ENCODE measurements around the gene GMPPA. TPM values are rescaled to one million over a fixed set of nuclear protein-coding genes. Genes with fewer than 3 reads are reported as not detected.
A peak's percentile ranks its signal among the peaks of the same experiment; 100 is the strongest.

Gene GMPPA
- total RNA-seq, 1 experiment from 2014 or later = 10.5 TPM

GRCh38 chr2:219508971-219509779 lies 10.5 kb downstream of the GMPPA start:
- Histone ChIP-seq H4K20me1 (ENCODE audit: insufficient read depth, low read depth, low read length) (0 out of 2 replicates have a peak, but pooled peaks cover 4% of the 10 kb centered on the region), H3K36me3 (ENCODE audit: insufficient read depth, low read length) (no peaks in the 10 kb centered on the region), H3K9ac (ENCODE audit: low read length) (no peak overlapping the region), H3K9me3 (ENCODE audit: low read length) (no peaks in the 10 kb centered on the region), H2AFZ (ENCODE audit: low read length) (no peak overlapping the region), H3K4me2 (ENCODE audit: low read depth, low read length, poor library complexity, severe bottlenecking) (no peak overlapping the region), H3K79me2 (ENCODE audit: low read length) (no peaks in the 10 kb centered on the region), H3K27ac (ENCODE audit: low read length) (no peak overlapping the region), H3K4me1 (ENCODE audit: low read length) (peaks cover 29% of the 10 kb centered on the region), H3K27me3 (ENCODE audit: low read length) (no peaks in the 10 kb centered on the region), H3K4me3 (ENCODE audit: low read length) (no peak overlapping the region), H3K9me2 (replicated peaks; ENCODE audit: insufficient read depth, low read length) (no peaks in the 10 kb centered on the region)
- DNase-seq = no peak

GRCh38 chr2:219509780-219510511 lies 11.3 kb downstream of the GMPPA start:
- Histone ChIP-seq H3K79me2 (ENCODE audit: low read length) (no peaks in the 10 kb centered on the region), H4K20me1 (ENCODE audit: insufficient read depth, low read depth, low read length) (0 out of 2 replicates have a peak, but pooled peaks cover 4% of the 10 kb centered on the region), H3K27ac (ENCODE audit: low read length) (no peak overlapping the region), H3K4me3 (ENCODE audit: low read length) (no peak overlapping the region), H3K36me3 (ENCODE audit: insufficient read depth, low read length) (no peaks in the 10 kb centered on the region), H3K4me1 (ENCODE audit: low read length) (peaks cover 29% of the 10 kb centered on the region), H2AFZ (ENCODE audit: low read length) (no peak overlapping the region), H3K9me3 (ENCODE audit: low read length) (no peaks in the 10 kb centered on the region), H3K9ac (ENCODE audit: low read length) (no peak overlapping the region), H3K9me2 (replicated peaks; ENCODE audit: insufficient read depth, low read length) (no peaks in the 10 kb centered on the region), H3K4me2 (ENCODE audit: low read depth, low read length, poor library complexity, severe bottlenecking) (no peak overlapping the region), H3K27me3 (ENCODE audit: low read length) (no peaks in the 10 kb centered on the region)
- peak; percentile 83 for DNase-seq

- H3K4me2 ChIP-seq (ENCODE audit: low read depth, low read length, poor library complexity, severe bottlenecking) = no peak overlapping the region
- H3K9ac ChIP-seq (ENCODE audit: low read length) = no peak overlapping the region
- H3K36me3 ChIP-seq (ENCODE audit: insufficient read depth, low read length) = no peaks in the 10 kb centered on the region
- H3K27me3 ChIP-seq (ENCODE audit: low read length) = no peaks in the 10 kb centered on the region
- H3K79me2 ChIP-seq (ENCODE audit: low read length) = no peaks in the 10 kb centered on the region
- 0 out of 2 replicates have a peak, but pooled peaks cover 4% of the 10 kb centered on the region for H4K20me1 ChIP-seq (ENCODE audit: insufficient read depth, low read depth, low read length)
- H3K27ac ChIP-seq (ENCODE audit: low read length) = no peak overlapping the region
- no peak for DNase-seq
- H3K9me3 ChIP-seq (ENCODE audit: low read length) = no peaks in the 10 kb centered on the region
- H3K9me2 ChIP-seq (replicated peaks; ENCODE audit: insufficient read depth, low read length) = no peaks in the 10 kb centered on the region
- H2AFZ ChIP-seq (ENCODE audit: low read length) = no peak overlapping the region
- peaks cover 29% of the 10 kb centered on the region for H3K4me1 ChIP-seq (ENCODE audit: low read length)
- H3K4me3 ChIP-seq (ENCODE audit: low read length) = no peak overlapping the region
Measured at GRCh38 chr2:219510512-219511135, 11.9 kb downstream of the GMPPA start.

GRCh38 chr2:219511547-219512325 lies 13.0 kb downstream of the GMPPA start:
- H3K9me2 ChIP-seq (replicated peaks; ENCODE audit: insufficient read depth, low read length) = no peaks in the 10 kb centered on the region
- H3K36me3 ChIP-seq (ENCODE audit: insufficient read depth, low read length) = no peaks in the 10 kb centered on the region
- H3K27ac ChIP-seq (ENCODE audit: low read length) = no peak overlapping the region
- H4K20me1 ChIP-seq (ENCODE audit: insufficient read depth, low read depth, low read length) = 0 out of 2 replicates have a peak, but pooled peaks cover 4% of the 10 kb centered on the region
- H3K4me3 ChIP-seq (ENCODE audit: low read length) = no peak overlapping the region
- no peak overlapping the region for H2AFZ ChIP-seq (ENCODE audit: low read length)
- H3K4me2 ChIP-seq (ENCODE audit: low read depth, low read length, poor library complexity, severe bottlenecking) = peak overlapping the region; percentile 15
- no peak overlapping the region for H3K9ac ChIP-seq (ENCODE audit: low read length)
- DNase-seq = no peak
- peaks cover 29% of the 10 kb centered on the region for H3K4me1 ChIP-seq (ENCODE audit: low read length)
- no peaks in the 10 kb centered on the region for H3K27me3 ChIP-seq (ENCODE audit: low read length)
- H3K9me3 ChIP-seq (ENCODE audit: low read length) = no peaks in the 10 kb centered on the region
- no peaks in the 10 kb centered on the region for H3K79me2 ChIP-seq (ENCODE audit: low read length)

GRCh38 chr2:219512524-219513216 lies 14.0 kb downstream of the GMPPA start:
- Histone ChIP-seq H3K9me2 (replicated peaks; ENCODE audit: insufficient read depth, low read length) (no peaks in the 10 kb centered on the region), H3K4me2 (ENCODE audit: low read depth, low read length, poor library complexity, severe bottlenecking) (peak overlapping the region; percentile 19), H3K4me3 (ENCODE audit: low read length) (no peak overlapping the region), H3K9me3 (ENCODE audit: low read length) (no peaks in the 10 kb centered on the region), H3K79me2 (ENCODE audit: low read length) (no peaks in the 10 kb centered on the region), H3K27me3 (ENCODE audit: low read length) (no peaks in the 10 kb centered on the region), H3K9ac (ENCODE audit: low read length) (no peak overlapping the region), H4K20me1 (ENCODE audit: insufficient read depth, low read depth, low read length) (0 out of 2 replicates have a peak, but pooled peaks cover 4% of the 10 kb centered on the region), H3K36me3 (ENCODE audit: insufficient read depth, low read length) (no peaks in the 10 kb centered on the region), H2AFZ (ENCODE audit: low read length) (no peak overlapping the region), H3K27ac (ENCODE audit: low read length) (no peak overlapping the region), H3K4me1 (ENCODE audit: low read length) (peaks cover 29% of the 10 kb centered on the region)
- no peak for DNase-seq

GRCh38 chr2:219513787-219514186 lies 15.1 kb downstream of the GMPPA start:
- H3K79me2 ChIP-seq (ENCODE audit: low read length) = no peaks in the 10 kb centered on the region
- H3K9me3 ChIP-seq (ENCODE audit: low read length) = no peaks in the 10 kb centered on the region
- H3K4me1 ChIP-seq (ENCODE audit: low read length) = peaks cover 29% of the 10 kb centered on the region
- no peaks in the 10 kb centered on the region for H3K9me2 ChIP-seq (replicated peaks; ENCODE audit: insufficient read depth, low read length)
- H3K27me3 ChIP-seq (ENCODE audit: low read length) = no peaks in the 10 kb centered on the region
- no peaks in the 10 kb centered on the region for H3K36me3 ChIP-seq (ENCODE audit: insufficient read depth, low read length)
- no peak for DNase-seq
- no peak overlapping the region for H3K9ac ChIP-seq (ENCODE audit: low read length)
- no peak overlapping the region for H3K4me3 ChIP-seq (ENCODE audit: low read length)
- H3K27ac ChIP-seq (ENCODE audit: low read length) = no peak overlapping the region
- H3K4me2 ChIP-seq (ENCODE audit: low read depth, low read length, poor library complexity, severe bottlenecking) = no peak overlapping the region
- H4K20me1 ChIP-seq (ENCODE audit: insufficient read depth, low read depth, low read length) = 0 out of 2 replicates have a peak, but pooled peaks cover 4% of the 10 kb centered on the region
- H2AFZ ChIP-seq (ENCODE audit: low read length) = no peak overlapping the region

GRCh38 chr2:219514196-219514761 lies 15.6 kb downstream of the GMPPA start, which contains the start of gene ASIC4:
Gene ASIC4 (plus strand): TSS chr2:219514482. CDS start chr2:219514725, 243 bp downstream.
- no peaks in the 10 kb centered on the region for H3K9me2 ChIP-seq (replicated peaks; ENCODE audit: insufficient read depth, low read length)
- peaks cover 29% of the 10 kb centered on the region for H3K4me1 ChIP-seq (ENCODE audit: low read length)
- H3K79me2 ChIP-seq (ENCODE audit: low read length) = no peaks in the 10 kb centered on the region
- DNase-seq = no peak
- H2AFZ ChIP-seq (ENCODE audit: low read length) = no peak within 1 kb of the TSS
- H3K36me3 ChIP-seq (ENCODE audit: insufficient read depth, low read length) = no peaks in the 10 kb centered on the region
- H4K20me1 ChIP-seq (ENCODE audit: insufficient read depth, low read depth, low read length) = 0 out of 2 replicates have a peak, but pooled peaks cover 4% of the 10 kb centered on the region
- no peak within 1 kb of the TSS for H3K27ac ChIP-seq (ENCODE audit: low read length)
- no peak within 1 kb of the TSS for H3K4me3 ChIP-seq (ENCODE audit: low read length)
- H3K27me3 ChIP-seq (ENCODE audit: low read length) = no peaks in the 10 kb centered on the region
- no peak within 1 kb of the TSS for H3K4me2 ChIP-seq (ENCODE audit: low read depth, low read length, poor library complexity, severe bottlenecking)
- no peak within 1 kb of the TSS for H3K9ac ChIP-seq (ENCODE audit: low read length)
- H3K9me3 ChIP-seq (ENCODE audit: low read length) = no peaks in the 10 kb centered on the region

All from Karpas-422 (cell line).